Thyroid gland (tissue), 4 donors: ENCODE results near the gene CSTB. TPM values are rescaled to one million over a fixed set of nuclear protein-coding genes. Genes with fewer than 3 reads are reported as not detected.

Experiments used
- DNase-seq, 2 donors: peaks; one replicate each; pipeline ENCODE4 v3.0.0-alpha.2; 2019
- H3K27ac ChIP-seq, 3 donors: fragments of 200-600 bp; sonication (generic); 1 replicate in 2 of 3; 2 replicates in 1 of 3; pipeline ENCODE4 v1.5.1; 2016 to 2019; ENCODE audit warnings: mild to moderate bottlenecking in 1 of 3, moderate library complexity in 1 of 3
- H3K27me3 ChIP-seq: fragments of 200-600 bp; sonication (generic); one replicate; pipeline ENCODE4 v1.5.1; 2019
- H3K36me3 ChIP-seq, 2 donors: fragments of 200-600 bp; sonication (generic); one replicate each; pipeline ENCODE4 v1.5.1; 2016 to 2019
- H3K4me1 ChIP-seq, 2 donors: fragments of 200-600 bp; sonication (generic); one replicate each; pipeline ENCODE4 v1.5.1; 2017 to 2019
- H3K4me3 ChIP-seq, 3 donors: fragments of 200-600 bp; sonication (generic); replicated peaks in 1 of 3; 1 replicate in 2 of 3; 2 replicates in 1 of 3; pipeline ENCODE4 v1.5.1; 2016; ENCODE audit warnings: mild to moderate bottlenecking in 1 of 3
- H3K9me3 ChIP-seq: fragments of 200-600 bp; sonication (generic); one replicate; pipeline ENCODE4 v1.5.1; 2017
- CTCF ChIP-seq, 6 experiments: fragments of 200-600 bp in 3 of 6; fragments of 450-650 bp in 3 of 6; sonication (generic) in 3 of 6; IDR thresholded peaks; one replicate each; pipeline ENCODE4 v1.5.1; 2016 to 2019; ENCODE audit warnings: antibody characterized with exemption in 6 of 6, mild to moderate bottlenecking in 2 of 6, inconsistent platforms in 1 of 6, moderate library complexity in 1 of 6
- POLR2A ChIP-seq, 2 donors: fragments of 450-650 bp; IDR thresholded peaks; one replicate each; pipeline ENCODE4 v1.6.1; 2017; ENCODE audit warnings: antibody characterized with exemption in 2 of 2, mild to moderate bottlenecking in 2 of 2, moderate library complexity in 1 of 2
- WGBS, 2 donors: methylation state at CpG; one replicate each; pipeline ENCODE4 v1.1.5; 2017; 5-methylcytosine and 5-hydroxymethylcytosine counted together
- intact Hi-C: fragments of 100-400 bp; cut with DNase I; formaldehyde crosslinking; loops from one replicate; pipeline ENCODE4 v1.15.1; 2023
- total RNA-seq, 4 donors: library from RNA; depleted of rRNA; stranded (reverse); fragments of >200 nt; gene quantifications; one replicate each; pipeline ENCODE4 v1.2.3, GENCODE V29; 2016

Gene CSTB
- total RNA-seq, 4 donors from 2014 or later: 9.1 to 32.4 (median 14.5) TPM

- TF ChIP-seq POLR2A (IDR thresholded peaks at IDR 0.05): no peak
- no peak for TF ChIP-seq CTCF (IDR thresholded peaks at IDR 0.05)
- Histone ChIP-seq H3K9me3 (no peaks in the 10 kb centered on the region), H3K4me1 (peaks cover 19 to 29% of the 10 kb centered on the region in 2 donors), H3K36me3 (no peaks in the 10 kb centered on the region), H3K4me3 (no peak overlapping the region), H3K27ac (no peak overlapping the region), H3K27me3 (no peaks in the 10 kb centered on the region)
- no peak for DNase-seq
- intact Hi-C loops: loop anchor here (2.0 kb wide), 1 partner anchor 167 kb away; no protein-coding TSS in a partner anchor
- WGBS, 2 donors: 67 to 75% methylated on average over 19 to 21 of the region's 26 CpGs
Observed at GRCh38 chr21:43809853-43810504, 33.9 kb upstream of the CSTB start.

- intact Hi-C loops: no loop called here
Observed at GRCh38 chr21:43809346-43809799, 33.3 kb upstream of the CSTB start.

GRCh38 chr21:43808832-43809251, 32.7 kb upstream of the CSTB start:
- DNase-seq: no peak
- Histone ChIP-seq H3K4me3 (no peak overlapping the region), H3K4me1 (peaks cover 19 to 29% of the 10 kb centered on the region in 2 donors), H3K27me3 (no peaks in the 10 kb centered on the region), H3K9me3 (no peaks in the 10 kb centered on the region), H3K36me3 (peaks cover 0 to 3% of the 10 kb centered on the region in 2 donors), H3K27ac (no peak overlapping the region)
- intact Hi-C loops: no loop called here
- no peak for TF ChIP-seq POLR2A (IDR thresholded peaks at IDR 0.05)
- no peak for TF ChIP-seq CTCF (IDR thresholded peaks at IDR 0.05)
- WGBS, 2 donors: 63 to 81% methylated on average over 6 to 20 of the region's 22 CpGs

More at GRCh38 chr21:43809346-43809799, 33.3 kb upstream of the CSTB start:
- no peaks in the 10 kb centered on the region for H3K9me3 ChIP-seq
- H3K4me3 ChIP-seq: no peak overlapping the region
- H3K4me1 ChIP-seq: peaks cover 19 to 29% of the 10 kb centered on the region in 2 donors
- H3K36me3 ChIP-seq: no peaks in the 10 kb centered on the region
- H3K27me3 ChIP-seq: no peaks in the 10 kb centered on the region
- H3K27ac ChIP-seq: no peak overlapping the region
- 87 to 90% methylated on average over 10 to 16 of the region's 16 CpGs for WGBS, 2 donors
- TF ChIP-seq CTCF (IDR thresholded peaks at IDR 0.05): no peak
- TF ChIP-seq POLR2A (IDR thresholded peaks at IDR 0.05): no peak
- no peak for DNase-seq

GRCh38 chr21:43808367-43808766, 32.3 kb upstream of the CSTB start:
- Histone ChIP-seq H3K4me3 (no peak overlapping the region), H3K27me3 (no peaks in the 10 kb centered on the region), H3K36me3 (peaks cover 0 to 7% of the 10 kb centered on the region in 2 donors), H3K9me3 (no peaks in the 10 kb centered on the region), H3K4me1 (peaks cover 19 to 29% of the 10 kb centered on the region in 2 donors), H3K27ac (no peak overlapping the region)
- intact Hi-C loops: no loop called here
- no peak for DNase-seq
- no peak for TF ChIP-seq CTCF (IDR thresholded peaks at IDR 0.05)
- 91 to 92% methylated on average over 16 to 18 of the region's 18 CpGs for WGBS, 2 donors

GRCh38 chr21:43806017-43806710, 30.1 kb upstream of the CSTB start:
- intact Hi-C loops: no loop called here
- WGBS, 2 donors: 79 to 86% methylated on average over 19 to 21 of the region's 21 CpGs

More at GRCh38 chr21:43806017-43806710, 30.1 kb upstream of the CSTB start:
- H3K27ac ChIP-seq: peak overlapping the region in 2 of 3 donors; percentile 57 to 65
- H3K4me1 ChIP-seq: peaks cover 19 to 20% of the 10 kb centered on the region in 2 donors
- TF ChIP-seq POLR2A (IDR thresholded peaks at IDR 0.05) (no peak), CTCF (IDR thresholded peaks at IDR 0.05) (no peak)
- peaks cover 19 to 24% of the 10 kb centered on the region in 2 donors for H3K36me3 ChIP-seq
- no peaks in the 10 kb centered on the region for H3K9me3 ChIP-seq
- H3K4me3 ChIP-seq: no peak overlapping the region
- DNase-seq: peak; percentile 51 to 61
- no peaks in the 10 kb centered on the region for H3K27me3 ChIP-seq
